GM21528 (cell line): ENCODE measurements around the gene NFATC2.

Experiments used
- ATAC-seq: cut with Tn5 transposase; IDR thresholded peaks from one replicate; pipeline ENCODE4 v1.9.1; 2021; ENCODE audit warnings: mild to moderate bottlenecking, moderate library complexity; ENCODE audit not compliant: unreplicated experiment, low FRiP score

The NFATC2 gene

GRCh38 chr20:51498765-51499540 lies 43.6 kb downstream of the NFATC2 start:
- ATAC-seq = no peak

DNA sequence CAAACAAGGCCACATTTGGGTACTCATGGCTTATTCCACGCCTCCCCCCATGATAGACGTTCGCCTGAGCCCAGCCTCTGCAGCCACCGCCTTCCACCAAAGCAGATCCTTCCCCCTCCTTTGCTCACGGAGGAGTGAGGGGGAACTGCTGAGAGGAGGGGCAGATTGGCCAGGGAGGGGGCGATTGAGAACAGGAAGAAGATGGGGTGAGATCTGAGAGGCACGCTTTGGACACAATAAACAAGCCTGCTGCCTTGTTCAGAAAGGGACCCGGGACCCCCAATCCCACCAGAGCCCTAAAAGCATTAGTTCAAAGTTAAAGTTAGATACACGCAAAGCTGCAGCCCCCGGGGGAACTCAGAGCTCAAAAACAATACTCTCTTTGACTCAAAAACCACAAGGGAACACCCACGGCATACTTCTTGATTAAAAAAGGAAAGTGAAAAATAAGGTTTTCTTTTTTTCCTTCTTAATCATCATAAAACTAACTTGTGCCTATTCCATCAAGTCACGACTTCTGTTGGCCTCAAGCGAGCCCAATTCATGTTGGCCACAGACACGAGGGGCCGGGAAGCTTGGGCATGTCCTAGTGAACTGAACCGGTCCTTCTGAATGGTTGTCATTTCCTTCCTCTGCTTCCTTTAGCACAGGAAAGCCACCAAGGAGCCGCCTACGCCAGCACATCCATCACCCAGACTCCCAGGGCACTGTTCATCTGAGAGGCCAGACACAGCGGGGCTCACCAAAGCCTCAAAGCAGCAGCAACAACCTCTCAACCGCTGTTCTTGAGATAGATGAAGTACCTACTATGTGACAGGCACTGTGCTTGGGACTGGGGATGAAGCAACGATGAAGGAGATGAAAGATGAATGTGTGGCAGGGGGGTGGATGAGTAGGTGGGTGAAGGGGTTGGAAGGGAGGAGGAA lies 44.7 kb downstream of the NFATC2 start:
- ATAC-seq = peak; percentile 43

DNA sequence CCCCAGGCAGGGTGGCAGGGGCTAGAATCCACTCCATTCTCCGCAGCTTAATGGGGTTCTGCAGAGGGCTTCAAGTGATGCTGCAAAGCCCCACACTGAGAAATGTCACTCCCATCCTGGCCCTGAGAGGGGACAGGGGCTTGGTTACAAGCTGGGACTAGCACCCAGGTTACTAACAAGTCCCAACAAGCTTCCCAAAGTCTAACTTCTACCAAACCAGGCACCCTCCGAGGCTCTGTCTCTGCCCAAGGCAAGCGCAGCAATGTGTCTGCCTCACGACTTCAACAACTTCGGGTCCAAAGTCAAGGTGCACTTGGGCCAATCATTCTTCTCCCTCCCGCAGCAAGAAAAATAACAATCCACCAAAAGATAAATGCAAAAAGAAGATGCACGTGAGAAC lies 45.6 kb downstream of the NFATC2 start:
- ATAC-seq = no peak

DNA sequence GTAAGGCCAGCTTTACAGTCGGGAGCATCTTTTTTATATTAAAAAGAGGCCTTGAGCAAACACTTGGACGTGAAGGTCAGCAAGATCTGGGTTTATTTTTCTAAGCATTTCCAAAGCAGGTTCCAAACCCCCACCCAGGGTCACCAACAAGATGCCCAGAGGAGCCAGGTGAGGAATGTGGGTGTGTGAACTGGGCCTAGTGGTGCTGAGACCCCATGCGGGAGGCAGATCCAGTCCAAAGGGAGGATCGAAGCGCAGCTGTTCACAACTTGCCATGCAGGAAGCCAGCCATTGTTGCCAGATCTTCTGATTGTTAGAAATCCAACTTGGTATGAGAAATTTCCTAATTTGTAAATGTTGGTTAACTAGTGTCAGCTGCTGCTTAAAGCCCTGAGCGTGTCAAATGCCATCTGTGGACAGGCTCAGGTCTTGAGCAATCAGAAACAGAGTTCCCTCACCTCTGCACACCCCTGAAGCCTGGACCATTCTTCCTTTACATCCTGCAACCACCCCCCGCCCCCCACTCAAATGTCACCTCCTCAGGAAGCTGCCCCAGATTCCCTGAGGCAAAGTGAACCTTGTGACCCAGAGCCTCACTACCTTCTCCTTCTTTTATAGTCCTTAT lies 46.5 kb downstream of the NFATC2 start:
- no peak for ATAC-seq

GRCh38 chr20:51495291-51495690 lies 47.2 kb downstream of the NFATC2 start:
- no peak for ATAC-seq

GRCh38 chr20:51494241-51495110 lies 48.0 kb downstream of the NFATC2 start:
- ATAC-seq = no peak

DNA sequence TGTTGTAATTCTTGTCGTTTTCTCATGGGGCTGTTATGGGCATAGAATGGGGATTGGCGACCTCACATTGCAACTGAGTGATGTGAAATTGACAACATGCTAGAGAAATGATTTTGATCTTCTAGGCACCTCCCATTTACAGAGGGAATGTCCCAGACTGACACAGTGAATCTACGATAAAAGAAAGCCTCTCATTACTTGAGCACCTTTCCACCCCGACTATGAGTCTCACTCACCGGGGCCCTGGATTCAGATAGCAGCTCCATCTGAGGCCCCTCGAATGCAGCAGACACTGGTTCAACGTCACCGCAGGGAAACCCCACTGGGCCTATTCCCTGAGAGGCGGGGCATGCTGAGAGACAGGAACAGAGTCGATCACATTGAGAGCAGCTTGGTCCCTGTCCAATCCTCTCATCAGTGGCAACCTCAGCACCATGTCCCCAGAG lies 49.1 kb downstream of the NFATC2 start:
- ATAC-seq = no peak

DNA sequence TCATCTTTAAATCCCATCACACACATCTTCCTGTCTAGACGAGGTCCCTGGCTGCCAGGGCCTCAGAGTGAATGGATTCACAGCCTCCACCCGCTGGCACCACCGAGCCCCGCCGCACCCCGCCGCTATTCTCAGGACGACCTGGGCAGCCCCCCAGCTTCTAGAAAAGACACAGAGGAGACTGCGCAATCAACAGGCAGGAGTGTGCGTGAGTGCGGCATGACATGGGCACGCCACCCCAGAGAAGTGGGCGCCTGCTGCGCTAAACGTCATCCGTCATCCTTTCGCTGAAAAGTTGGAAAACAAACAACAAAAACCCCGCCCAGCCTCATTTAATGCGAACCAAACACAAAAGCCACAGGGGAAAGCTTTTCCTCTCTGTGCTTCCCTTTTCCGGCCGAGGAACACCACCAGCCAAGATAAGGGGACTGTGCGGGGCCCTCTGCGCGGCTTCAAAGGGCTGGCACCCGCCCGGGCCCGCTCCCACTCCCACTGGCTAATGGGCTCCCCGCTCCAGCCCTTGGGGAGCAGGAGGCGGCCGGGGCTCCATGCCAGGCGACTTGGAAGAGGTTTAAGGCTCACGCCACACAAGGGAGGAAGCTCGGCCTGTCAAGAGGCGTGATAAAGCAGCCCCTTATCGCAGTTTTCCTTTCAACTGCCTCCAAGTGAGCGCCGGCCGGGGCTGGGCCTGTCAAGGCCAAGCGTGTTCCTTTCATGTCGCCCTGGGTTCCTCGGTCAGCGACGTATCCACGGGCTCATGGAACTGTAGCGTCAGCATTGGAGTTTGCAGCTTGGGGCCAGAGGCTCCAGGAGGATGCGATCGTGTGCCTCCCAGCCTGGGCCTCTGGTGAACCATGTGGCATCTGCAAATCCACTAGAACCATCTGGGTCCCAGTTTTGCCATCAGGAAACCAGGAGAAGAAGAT lies 50.1 kb downstream of the NFATC2 start:
- ATAC-seq = no peak

GRCh38 chr20:51491393-51491792 lies 51.1 kb downstream of the NFATC2 start:
- ATAC-seq = no peak

- no peak for ATAC-seq
Measured at GRCh38 chr20:51490635-51491034, 51.9 kb downstream of the NFATC2 start.

DNA sequence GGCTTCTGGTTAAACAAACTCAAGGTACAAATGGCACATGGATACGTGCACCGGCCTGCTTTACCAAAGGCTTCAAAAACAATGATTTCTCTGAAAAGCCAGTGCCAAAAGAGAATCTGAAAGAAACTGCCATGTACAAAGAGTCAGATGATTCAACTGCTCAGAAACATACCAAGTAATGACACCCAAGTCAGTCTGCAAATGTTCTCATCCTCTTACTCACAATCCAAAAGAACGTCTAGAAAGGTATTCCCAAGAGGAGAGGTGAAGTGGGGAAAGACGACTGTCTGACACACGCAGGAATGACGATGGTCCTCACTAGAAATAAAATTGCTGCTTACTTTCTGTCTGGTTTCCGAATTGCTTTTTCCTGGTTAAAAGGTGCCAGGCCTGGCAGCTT lies 52.9 kb downstream of the NFATC2 start:
- ATAC-seq = no peak

DNA sequence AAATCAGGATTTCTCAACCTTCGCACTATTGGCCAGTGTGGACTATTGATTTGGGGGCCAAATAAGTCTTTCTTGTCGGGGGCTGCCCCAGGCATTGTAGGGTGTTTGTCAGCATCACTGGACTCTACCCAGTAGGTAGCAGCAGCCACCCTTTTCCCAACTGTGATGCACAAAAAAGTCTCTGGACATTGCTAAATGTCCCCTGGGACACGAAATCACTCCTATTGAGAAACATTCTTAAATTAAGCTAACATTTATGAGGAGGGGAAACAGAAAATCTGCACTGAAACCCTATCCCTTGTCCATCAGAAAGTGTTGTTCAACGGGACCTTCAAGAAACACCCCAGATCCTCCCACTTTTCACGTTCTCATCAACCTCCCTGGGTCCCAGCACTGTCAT lies 54.2 kb downstream of the NFATC2 start:
- ATAC-seq = no peak

- ATAC-seq = no peak
Measured at GRCh38 chr20:51487565-51488268, 54.8 kb downstream of the NFATC2 start.

GRCh38 chr20:51487076-51487475 lies 55.4 kb downstream of the NFATC2 start:
- no peak for ATAC-seq

- no peak for ATAC-seq
Measured at GRCh38 chr20:51486197-51487005, 56.1 kb downstream of the NFATC2 start.

GRCh38 chr20:51484831-51485230 lies 57.7 kb downstream of the NFATC2 start:
- no peak for ATAC-seq

GRCh38 chr20:51484141-51484815 lies 58.2 kb downstream of the NFATC2 start:
- ATAC-seq = no peak
